ENCODE results near the gene NRG2. TPM values are rescaled to one million over a fixed set of nuclear protein-coding genes. Genes with fewer than 3 reads are reported as not detected.

NRG2 gene
- total RNA-seq, 2 experiments from 2014 or later: 0.42 TPM; not detected in 1

GRCh38 chr5:139897342-139897741 lies 145.8 kb downstream of the NRG2 start:
- Mint-ChIP-seq H3K27ac (no peak overlapping the region), H3K36me3 (no peaks in the 10 kb centered on the region), H3K27me3 (peaks cover 39% of the 10 kb centered on the region), H3K4me1 (no peaks in the 10 kb centered on the region), H3K4me3 (no peak overlapping the region), H3K9me3 (ENCODE audit: low read depth) (no peaks in the 10 kb centered on the region)
- CTCF ChIA-PET: interaction anchor here (1.5 kb wide), 1 partner anchor 71 kb away, joined by 4 read pairs; no protein-coding TSS in a partner anchor
- ATAC-seq (no peak), DNase-seq (no peak)

- H3K27ac Mint-ChIP-seq: no peak overlapping the region
- CTCF ChIA-PET: no interaction called here
- DNase-seq (no peak), ATAC-seq (no peak)
- H3K9me3 Mint-ChIP-seq (ENCODE audit: low read depth): no peaks in the 10 kb centered on the region
- H3K4me1 Mint-ChIP-seq: no peaks in the 10 kb centered on the region
- H3K27me3 Mint-ChIP-seq: peaks cover 38% of the 10 kb centered on the region
- H3K4me3 Mint-ChIP-seq: no peak overlapping the region
- no peaks in the 10 kb centered on the region for H3K36me3 Mint-ChIP-seq
These were observed 146.4 kb downstream of the NRG2 start for GRCh38 chr5:139896718-139897117.

GRCh38 chr5:139895647-139896046 lies 147.5 kb downstream of the NRG2 start:
- Mint-ChIP-seq H3K36me3 (no peaks in the 10 kb centered on the region), H3K27ac (no peak overlapping the region), H3K9me3 (ENCODE audit: low read depth) (no peaks in the 10 kb centered on the region), H3K4me1 (no peaks in the 10 kb centered on the region), H3K27me3 (peaks cover 32% of the 10 kb centered on the region), H3K4me3 (no peak overlapping the region)
- CTCF ChIA-PET: interaction anchor here (0.7 kb wide), 1 partner anchor 36 kb away, joined by 3 read pairs; no protein-coding TSS in a partner anchor
- DNase-seq (no peak), ATAC-seq (no peak)

DNA sequence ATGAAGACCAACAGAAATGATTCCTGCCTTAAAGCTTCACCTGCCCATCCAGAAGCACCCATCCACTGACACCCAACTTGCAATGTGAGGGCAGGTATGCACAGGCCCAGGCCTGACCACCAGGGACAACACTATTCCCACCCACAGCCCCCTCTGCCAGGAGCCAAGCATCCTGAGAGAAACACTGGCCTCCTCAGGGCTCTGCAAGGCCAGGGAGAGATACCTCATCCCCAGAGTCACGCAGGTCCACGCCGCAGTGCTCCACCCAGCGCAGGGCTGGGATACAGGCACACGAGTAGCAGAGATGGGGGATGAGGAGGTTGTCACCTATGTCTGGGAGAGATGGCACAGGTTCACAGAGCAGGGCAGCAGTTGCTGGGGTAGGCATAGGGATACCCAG lies 148.1 kb downstream of the NRG2 start:
- H3K27ac Mint-ChIP-seq: no peak overlapping the region
- H3K4me1 Mint-ChIP-seq: no peaks in the 10 kb centered on the region
- H3K4me3 Mint-ChIP-seq: no peak overlapping the region
- no peaks in the 10 kb centered on the region for H3K36me3 Mint-ChIP-seq
- CTCF ChIA-PET: interaction anchor here (1.2 kb wide), 1 partner anchor 74 kb away, joined by 4 read pairs; no protein-coding TSS in a partner anchor
- DNase-seq: no peak
- H3K27me3 Mint-ChIP-seq: peaks cover 33% of the 10 kb centered on the region
- H3K9me3 Mint-ChIP-seq (ENCODE audit: low read depth): no peaks in the 10 kb centered on the region
- no peak for ATAC-seq

GRCh38 chr5:139893873-139894272 lies 149.2 kb downstream of the NRG2 start:
- no peak for ATAC-seq
- CTCF ChIA-PET: interaction anchor here (1.2 kb wide), 2 partner anchors 13 to 75 kb away, joined by 3 to 4 read pairs; no protein-coding TSS in a partner anchor
- Mint-ChIP-seq H3K36me3 (no peaks in the 10 kb centered on the region), H3K4me1 (peaks cover 1% of the 10 kb centered on the region), H3K27ac (no peak overlapping the region), H3K27me3 (peaks cover 34% of the 10 kb centered on the region), H3K9me3 (ENCODE audit: low read depth) (no peaks in the 10 kb centered on the region), H3K4me3 (no peak overlapping the region)
- no peak for DNase-seq

DNA sequence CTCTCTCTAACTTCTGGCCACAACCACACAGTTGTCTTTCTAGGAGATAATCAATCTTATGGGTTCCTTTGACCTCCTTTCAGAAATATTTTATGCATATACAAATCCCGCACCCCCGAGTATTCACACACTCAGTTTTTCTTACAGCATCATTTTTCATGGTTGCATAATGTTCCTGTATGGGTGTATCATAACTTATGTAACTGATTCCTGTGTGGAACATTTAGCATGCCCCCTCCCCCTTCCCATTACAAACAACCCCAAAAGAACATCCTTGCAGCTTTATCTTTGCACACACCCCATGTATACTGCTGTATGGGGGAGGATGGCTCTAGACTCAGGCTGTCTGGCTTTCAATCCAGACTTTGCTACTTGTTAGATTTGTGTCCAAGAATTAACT lies 153.7 kb downstream of the NRG2 start:
- no peak for DNase-seq
- Mint-ChIP-seq H3K27ac (no peak overlapping the region), H3K4me1 (peaks cover 2% of the 10 kb centered on the region), H3K4me3 (no peak overlapping the region), H3K27me3 (peaks cover 27% of the 10 kb centered on the region), H3K9me3 (ENCODE audit: low read depth) (no peaks in the 10 kb centered on the region), H3K36me3 (no peaks in the 10 kb centered on the region)
- ATAC-seq: no peak
- CTCF ChIA-PET: interaction anchor here (3.2 kb wide), 1 partner anchor 79 kb away, joined by 16 read pairs; no protein-coding TSS in a partner anchor

GRCh38 chr5:139888370-139888769 lies 154.7 kb downstream of the NRG2 start:
- peaks cover 27% of the 10 kb centered on the region for H3K27me3 Mint-ChIP-seq
- ATAC-seq (no peak), DNase-seq (no peak)
- peaks cover 2% of the 10 kb centered on the region for H3K4me1 Mint-ChIP-seq
- no peak overlapping the region for H3K4me3 Mint-ChIP-seq
- no peaks in the 10 kb centered on the region for H3K36me3 Mint-ChIP-seq
- H3K9me3 Mint-ChIP-seq (ENCODE audit: low read depth): no peaks in the 10 kb centered on the region
- H3K27ac Mint-ChIP-seq: no peak overlapping the region
- CTCF ChIA-PET: interaction anchor here (0.7 to 1.4 kb wide), 2 partner anchors 13 to 24 kb away, joined by 3 read pairs; no protein-coding TSS in a partner anchor

- H3K27ac Mint-ChIP-seq: no peak overlapping the region
- H3K9me3 Mint-ChIP-seq (ENCODE audit: low read depth): no peaks in the 10 kb centered on the region
- H3K27me3 Mint-ChIP-seq: peaks cover 12% of the 10 kb centered on the region
- ATAC-seq (no peak), DNase-seq (no peak)
- CTCF ChIA-PET: interaction anchor here (2.6 kb wide), 1 partner anchor 98 kb away, joined by 9 read pairs; no protein-coding TSS in a partner anchor
- H3K4me3 Mint-ChIP-seq: no peak overlapping the region
- peaks cover 2% of the 10 kb centered on the region for H3K4me1 Mint-ChIP-seq
- H3K36me3 Mint-ChIP-seq: no peaks in the 10 kb centered on the region
These were observed 156.9 kb downstream of the NRG2 start for GRCh38 chr5:139886213-139886612.

- Mint-ChIP-seq H3K4me3 (no peak overlapping the region), H3K27me3 (peaks cover 11% of the 10 kb centered on the region), H3K36me3 (no peaks in the 10 kb centered on the region), H3K4me1 (peaks cover 2% of the 10 kb centered on the region), H3K27ac (no peak overlapping the region), H3K9me3 (ENCODE audit: low read depth) (no peaks in the 10 kb centered on the region)
- no peak for DNase-seq
- CTCF ChIA-PET: interaction anchor here (2.6 kb wide), 1 partner anchor 98 kb away, joined by 9 read pairs; no protein-coding TSS in a partner anchor
- no peak for ATAC-seq
These were observed 157.3 kb downstream of the NRG2 start for GRCh38 chr5:139885857-139886208.

- H3K9me3 Mint-ChIP-seq (ENCODE audit: low read depth): no peaks in the 10 kb centered on the region
- H3K36me3 Mint-ChIP-seq: no peaks in the 10 kb centered on the region
- ATAC-seq (no peak), DNase-seq (no peak)
- H3K27me3 Mint-ChIP-seq: peaks cover 10% of the 10 kb centered on the region
- H3K4me1 Mint-ChIP-seq: peaks cover 2% of the 10 kb centered on the region
- no peak overlapping the region for H3K27ac Mint-ChIP-seq
- no peak overlapping the region for H3K4me3 Mint-ChIP-seq
- CTCF ChIA-PET: interaction anchor here (2.6 kb wide), 1 partner anchor 98 kb away, joined by 9 read pairs; no protein-coding TSS in a partner anchor
These were observed 157.8 kb downstream of the NRG2 start for GRCh38 chr5:139885172-139885856.

GRCh38 chr5:139884734-139885133 lies 158.4 kb downstream of the NRG2 start:
- CTCF ChIA-PET: interaction anchor here (2.6 kb wide), 1 partner anchor 97 kb away, joined by 9 read pairs; no protein-coding TSS in a partner anchor
- DNase-seq (no peak), ATAC-seq (no peak)
- no peak overlapping the region for H3K27ac Mint-ChIP-seq
- H3K27me3 Mint-ChIP-seq: peaks cover 5% of the 10 kb centered on the region
- no peaks in the 10 kb centered on the region for H3K9me3 Mint-ChIP-seq (ENCODE audit: low read depth)
- H3K4me3 Mint-ChIP-seq: no peak overlapping the region
- peaks cover 2% of the 10 kb centered on the region for H3K4me1 Mint-ChIP-seq
- H3K36me3 Mint-ChIP-seq: no peaks in the 10 kb centered on the region

- ATAC-seq (no peak), DNase-seq (no peak)
- CTCF ChIA-PET: interaction anchor here (2.6 kb wide), 1 partner anchor 96 kb away, joined by 9 read pairs; no protein-coding TSS in a partner anchor
- Mint-ChIP-seq H3K9me3 (ENCODE audit: low read depth) (no peaks in the 10 kb centered on the region), H3K27ac (no peak overlapping the region), H3K36me3 (no peaks in the 10 kb centered on the region), H3K27me3 (no peaks in the 10 kb centered on the region), H3K4me3 (no peak overlapping the region), H3K4me1 (peaks cover 2% of the 10 kb centered on the region)
These were observed 159.0 kb downstream of the NRG2 start for GRCh38 chr5:139884144-139884543.

DNA sequence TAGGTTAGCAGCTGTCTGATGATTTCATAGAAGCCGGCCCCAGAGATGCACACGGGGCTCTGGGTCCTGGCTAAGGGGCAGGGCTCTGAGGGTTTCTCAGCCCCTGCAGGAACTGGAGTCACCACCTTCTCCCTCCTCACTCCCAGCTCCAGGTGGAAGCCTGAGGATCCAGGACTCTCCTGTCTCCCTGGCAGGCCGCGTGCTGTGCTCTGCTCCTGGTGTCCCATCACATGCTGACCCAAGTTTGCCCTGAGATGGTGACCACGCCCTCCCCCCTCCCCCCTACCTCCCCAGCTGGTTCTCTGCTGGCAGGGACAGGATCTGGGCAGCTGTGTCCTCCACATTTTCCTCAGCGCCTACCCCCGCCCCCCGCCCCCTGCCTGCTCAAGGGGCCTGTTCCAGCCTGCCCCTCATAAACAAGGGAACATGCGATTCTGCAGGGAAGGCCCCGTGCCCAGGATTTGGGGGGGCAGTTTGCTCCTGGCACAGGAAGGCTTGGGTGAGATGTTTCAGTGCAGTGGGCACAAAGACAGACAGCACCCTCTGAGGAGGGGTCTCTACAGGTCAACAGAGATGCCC lies 160.0 kb downstream of the NRG2 start:
- Mint-ChIP-seq H3K9me3 (ENCODE audit: low read depth) (no peaks in the 10 kb centered on the region), H3K4me3 (no peak overlapping the region), H3K36me3 (no peaks in the 10 kb centered on the region), H3K27ac (no peak overlapping the region), H3K4me1 (no peaks in the 10 kb centered on the region), H3K27me3 (no peaks in the 10 kb centered on the region)
- CTCF ChIA-PET: no interaction called here
- ATAC-seq (no peak), DNase-seq (no peak)

DNA sequence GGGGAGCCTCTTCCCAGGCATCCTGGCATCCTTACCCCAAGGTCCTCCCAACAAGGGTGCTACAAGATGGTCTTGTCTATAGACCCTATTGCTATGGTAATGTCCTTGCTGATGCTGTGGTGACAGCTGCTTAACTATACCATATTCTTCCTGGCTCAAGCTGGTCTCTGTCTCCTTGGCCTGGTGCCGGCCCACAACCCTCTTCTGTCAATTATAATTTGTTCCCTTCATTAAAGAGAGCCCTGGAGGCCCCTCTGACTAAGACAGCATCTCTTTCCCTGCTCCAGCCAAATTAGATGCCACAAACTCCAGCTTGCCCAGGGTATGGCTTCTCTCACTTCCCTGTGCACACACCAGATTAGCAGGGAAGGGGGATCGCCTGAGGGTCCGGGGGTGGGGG lies 160.8 kb downstream of the NRG2 start:
- no peaks in the 10 kb centered on the region for H3K9me3 Mint-ChIP-seq (ENCODE audit: low read depth)
- no peak overlapping the region for H3K27ac Mint-ChIP-seq
- no peak overlapping the region for H3K4me3 Mint-ChIP-seq
- no peak for DNase-seq
- H3K27me3 Mint-ChIP-seq: no peaks in the 10 kb centered on the region
- ATAC-seq: no peak
- H3K36me3 Mint-ChIP-seq: no peaks in the 10 kb centered on the region
- CTCF ChIA-PET: interaction anchor here (1.0 kb wide), 1 partner anchor 117 kb away, joined by 3 read pairs; no protein-coding TSS in a partner anchor
- no peaks in the 10 kb centered on the region for H3K4me1 Mint-ChIP-seq

Data from activated CD8-positive, alpha-beta memory T cell treated with anti-CD3 and anti-CD28 coated beads, Interleukin-2, amount 10 ng/mL, durations not matched to agents 7 days and 5 days (primary cell).